HepG2 (cell line): ENCODE results near the gene MAMLD1. TPM values are rescaled to one million over a fixed set of nuclear protein-coding genes. Genes with fewer than 3 reads are reported as not detected.

Experiments used
- ATAC-seq: fragments of 200-7000 bp; cut with Tn5 transposase; 3 replicates; pipeline ENCODE4 v1.9.1; 2020; ENCODE audit warnings: mild to moderate bottlenecking, moderate library complexity
- BruUV-seq: library from RNA; stranded (reverse); fragments of 400-500 nt; replicated peaks from 2 replicates; lab custom pipeline; 2021; lab: Mats Ljungman, UMichigan
- CTCF ChIA-PET: fragments of 300-600 bp; formaldehyde crosslinking; extraction: SDS; loops from one replicate; lab custom pipeline; 2021; ENCODE audit warnings: low total read pairs, inconsistent platforms, low intra/inter-chr PET ratio; lab: Yijun Ruan, JAX
- POLR2A ChIA-PET: fragments of 350-600 bp; sonication (Branson Sonifier 250); formaldehyde crosslinking; loops from one replicate; lab custom pipeline; 2020; ENCODE audit warnings: antibody characterized with exemption, inconsistent platforms; lab: Yijun Ruan, JAX
- DNase-seq: peaks from one replicate; pipeline ENCODE4 v3.0.0-alpha.2; 2015; ENCODE audit warnings: low spot score
- FAIRE-seq: peaks from 3 replicates; lab custom pipeline; 2011; peaks lifted over from hg19 to GRCh38; lab: Jason Lieb, UNC
- H2AFZ ChIP-seq: one replicate; pipeline ENCODE4 v1.6.1; 2011; ENCODE audit warnings: low read length, inconsistent platforms
- H3K27ac ChIP-seq: fragments of 300-600 bp; 3 replicates; pipeline ENCODE4 v1.8.0; 2011; ENCODE audit warnings: mixed run types, mild to moderate bottlenecking, mixed read lengths, low read length, inconsistent platforms; ENCODE audit not compliant: insufficient read depth; ENCODE audit errors: extremely low read length
- H3K27me3 ChIP-seq, 2 experiments: fragments of 200-600 bp in 1 of 2; 2 replicates in 1 of 2; 3 replicates in 1 of 2; pipeline versions ENCODE4 v1.6.0 to v1.8.0; 2011; ENCODE audit warnings: low read length in 2 of 2, mild to moderate bottlenecking in 2 of 2, moderate library complexity in 2 of 2, inconsistent platforms in 1 of 2; ENCODE audit not compliant: insufficient read depth in 2 of 2, control insufficient read depth in 1 of 2
- H3K36me3 ChIP-seq, 2 experiments: fragments of 200-600 bp in 1 of 2; replicated peaks in 1 of 2; 2 replicates in 1 of 2; 3 replicates in 1 of 2; pipeline versions ENCODE4 v1.5.1 to v1.8.0; 2011; ENCODE audit warnings: low read length in 2 of 2, inconsistent platforms in 1 of 2; ENCODE audit not compliant: insufficient read depth in 2 of 2, control insufficient read depth in 1 of 2
- H3K4me1 ChIP-seq: 2 replicates; pipeline ENCODE4 v1.5.1; 2012; ENCODE audit warnings: low read length, inconsistent platforms; ENCODE audit not compliant: insufficient read depth
- H3K4me2 ChIP-seq: 2 replicates; pipeline ENCODE4 v1.6.0; 2011; ENCODE audit warnings: low read depth, low read length, inconsistent platforms
- H3K4me3 ChIP-seq, 3 experiments: fragments of 200-600 bp in 1 of 3; sonication (generic), shearing (Covaris generic) in 1 of 3; replicated peaks in 1 of 3; 2 replicates each; pipeline ENCODE4 v1.5.1; 2011 to 2016; ENCODE audit warnings: low read length in 3 of 3, inconsistent platforms in 2 of 3, low read depth in 2 of 3, mild to moderate bottlenecking in 2 of 3, control low read depth in 1 of 3, mixed read lengths in 1 of 3; ENCODE audit not compliant: insufficient read depth in 1 of 3
- H3K79me2 ChIP-seq: one replicate; pipeline ENCODE4 v1.6.1; 2011; ENCODE audit warnings: low read length, inconsistent platforms; ENCODE audit not compliant: insufficient read depth
- H3K9ac ChIP-seq: 2 replicates; pipeline ENCODE4 v1.6.0; 2011; ENCODE audit warnings: mild to moderate bottlenecking, low read depth, low read length, inconsistent platforms; ENCODE audit not compliant: insufficient read depth
- H3K9me3 ChIP-seq: 2 replicates; pipeline ENCODE4 v1.5.1; 2012; ENCODE audit warnings: mild to moderate bottlenecking, low read length
- H4K20me1 ChIP-seq: 2 replicates; pipeline ENCODE4 v1.6.0; 2011; ENCODE audit warnings: inconsistent platforms, mild to moderate bottlenecking, low read length, moderate library complexity; ENCODE audit not compliant: insufficient read depth
- AKNA ChIP-seq: sonication (generic); formaldehyde crosslinking; IDR thresholded peaks from 2 replicates; pipeline ENCODE4 v1.4.0; 2020; ENCODE audit warnings: missing genetic modification reagents, borderline replicate concordance
- DPF2 ChIP-seq: sonication (generic); formaldehyde crosslinking; IDR thresholded peaks from 2 replicates; pipeline ENCODE4 v1.4.0; 2020; ENCODE audit warnings: mild to moderate bottlenecking, low read depth, missing genetic modification reagents, borderline replicate concordance
- DR1 ChIP-seq: sonication (generic); formaldehyde crosslinking; IDR thresholded peaks from 2 replicates; pipeline ENCODE4 v1.8.0; 2021; ENCODE audit warnings: mild to moderate bottlenecking, missing genetic modification reagents, inconsistent platforms
- ELF3 ChIP-seq: IDR thresholded peaks from 2 replicates; pipeline ENCODE4 v1.6.1; 2016; ENCODE audit warnings: missing genetic modification reagents, missing compliant biosample characterization
- FOXP1 ChIP-seq, 2 experiments: fragments of 450-650 bp in 1 of 2; IDR thresholded peaks; 2 replicates each; pipeline ENCODE4 v1.6.1; 2017 to 2018; ENCODE audit warnings: antibody characterized with exemption in 1 of 2
- HNRNPH1 ChIP-seq: fragments of 200-400 bp; formaldehyde crosslinking; optimal IDR thresholded peaks from 2 replicates; pipeline ENCODE3; 2017; ENCODE audit warnings: mild to moderate bottlenecking, low read depth, low read length
- PBX3 ChIP-seq: sonication (generic); formaldehyde crosslinking; IDR thresholded peaks from 2 replicates; pipeline ENCODE4 v1.8.1; 2023; ENCODE audit warnings: missing genetic modification reagents, inconsistent platforms, borderline replicate concordance
- SIX4 ChIP-seq: sonication (generic); formaldehyde crosslinking; IDR thresholded peaks from 2 replicates; pipeline ENCODE4 v1.4.0; 2020; ENCODE audit warnings: missing genetic modification reagents
- ZNF207 ChIP-seq: fragments of 450-650 bp; IDR thresholded peaks from 2 replicates; pipeline ENCODE4 v1.6.1; 2016; ENCODE audit warnings: antibody characterized with exemption, borderline replicate concordance
- ZNF546 ChIP-seq: sonication (generic); formaldehyde crosslinking; conservative IDR thresholded peaks from 2 replicates; pipeline ENCODE4 v1.8.1; 2023; ENCODE audit warnings: mild to moderate bottlenecking, missing genetic modification reagents
- ZNF563 ChIP-seq: sonication (generic); formaldehyde crosslinking; IDR thresholded peaks from 2 replicates; pipeline ENCODE4 v1.8.0; 2022; ENCODE audit warnings: mild to moderate bottlenecking, moderate library complexity, missing genetic modification reagents
- ZNF580 ChIP-seq: IDR thresholded peaks from 2 replicates; pipeline ENCODE4 v1.6.1; 2016; ENCODE audit warnings: low read depth, borderline replicate concordance
- ZNF605 ChIP-seq: sonication (generic); formaldehyde crosslinking; IDR thresholded peaks from 2 replicates; pipeline ENCODE4 v1.8.0; 2022; ENCODE audit warnings: mild to moderate bottlenecking, missing genetic modification reagents
- ZNF710 ChIP-seq: sonication (generic); formaldehyde crosslinking; IDR thresholded peaks from 2 replicates; pipeline ENCODE4 v1.5.0; 2020; ENCODE audit warnings: mild to moderate bottlenecking, missing genetic modification reagents, borderline replicate concordance
- ZNF761 ChIP-seq: sonication (generic); formaldehyde crosslinking; conservative IDR thresholded peaks from 2 replicates; pipeline ENCODE4 v1.4.0; 2020; ENCODE audit warnings: mild to moderate bottlenecking, missing genetic modification reagents
- WGBS: methylation state at CpG from one replicate; pipeline ENCODE4 v1.1.6; 2017; ENCODE audit warnings: low lambda C conversion rate; 5-methylcytosine and 5-hydroxymethylcytosine counted together
- in situ Hi-C: cut with HindIII; loops from 2 replicates; pipeline ENCODE4 v1.10.0; 2017; ENCODE audit warnings: low pct_unique_long_range_greater_than_20kb; ENCODE audit not compliant: extremely low pct_ligation_motif_present
- intact Hi-C: fragments of 100-400 bp; cut with micrococcal nuclease; formaldehyde crosslinking; loops from one replicate; pipeline ENCODE4 v1.10.0; 2022; ENCODE audit not compliant: unreplicated experiment
- polyA plus RNA-seq, 8 experiments: library from polyadenylated mRNA; depleted of rRNA in 3 of 8; stranded (reverse) in 7 of 8; unstranded in 1 of 8; fragments of >200 nt; fragmentation: Illumina TruSeq in 4 of 8; extraction: Trizol in 4 of 8; gene quantifications; 2 replicates each; pipeline versions ENCODE4 v1.2.1 to v1.2.3, GENCODE V29; 2011 to 2016; ENCODE audit warnings: low read depth in 4 of 8, missing spikeins in 1 of 8, mixed read lengths in 1 of 8; ENCODE audit not compliant: insufficient read depth in 1 of 8
- total RNA-seq, 5 experiments: library from RNA; depleted of rRNA; stranded (reverse); fragments of >200 nt; fragmentation: Illumina TruSeq; extraction: Trizol; gene quantifications; 2 replicates each; pipeline ENCODE4 v1.2.3, GENCODE V29; 2016; ENCODE audit warnings: low read depth in 1 of 5

MAMLD1 gene
- total and polyA plus RNA-seq, 2 of the 13 experiments (the other 11 are each of a cell fraction or from before 2014, with no cell fraction given), result not detected

- TF ChIP-seq ZNF761 (CRISPR knock-in tag) (no peak), ZNF580 (CRISPR knock-in tag) (no peak), ZNF710 (CRISPR knock-in tag) (no peak), ELF3 (CRISPR knock-in tag) (no peak)
These were observed 110.3 kb downstream of the MAMLD1 start (continued) for GRCh38 chrX:150473371-150473770.

GRCh38 chrX:150475461-150475860 is 112.3 kb downstream of the MAMLD1 start:
- ChIA-PET POLR2A (no interaction called here), CTCF (no interaction called here)
- ATAC-seq (no peak), FAIRE-seq (no peak), DNase-seq (no peak)
- Histone ChIP-seq H3K9ac (no peak overlapping the region), H4K20me1 (no peaks in the 10 kb centered on the region), H3K4me1 (no peaks in the 10 kb centered on the region), H3K4me3 (no peak overlapping the region), H3K27me3 (no peaks in the 10 kb centered on the region; a peak in 1 of 5 replicates), H3K36me3 (no peaks in the 10 kb centered on the region), H3K79me2 (no peaks in the 10 kb centered on the region), H3K4me2 (no peak overlapping the region), H3K9me3 (no peaks in the 10 kb centered on the region), H3K27ac (no peak overlapping the region), H2AFZ (no peak overlapping the region)
- in situ Hi-C loops, result loop anchor here (25.0 kb wide), 1 partner anchor 513 kb away; no protein-coding TSS in a partner anchor
- intact Hi-C loops, result no loop called here
- BruUV-seq, result no TSS peak
- WGBS, result no CpG with 5 or more reads among the region's 2 CpGs
- no peak for TF ChIP-seq ZNF546
- no peak for TF ChIP-seq SIX4 (CRISPR knock-in tag)
- TF ChIP-seq PBX3 (CRISPR knock-in tag), result no peak
- no peak for TF ChIP-seq DPF2 (CRISPR knock-in tag)
- TF ChIP-seq FOXP1 (IDR thresholded peaks at IDR 0.05), result no peak
- no peak for TF ChIP-seq FOXP1 (CRISPR knock-in tag; IDR thresholded peaks at IDR 0.05)
- no peak for TF ChIP-seq ZNF605 (CRISPR knock-in tag)
- no peak for TF ChIP-seq AKNA
- TF ChIP-seq DR1 (CRISPR knock-in tag), result no peak
- no peak for TF ChIP-seq HNRNPH1
- no peak for TF ChIP-seq ZNF563 (CRISPR knock-in tag)
- no peak for TF ChIP-seq ZNF207
